Measurements from ENCODE around the gene RET.

Gene RET

DNA sequence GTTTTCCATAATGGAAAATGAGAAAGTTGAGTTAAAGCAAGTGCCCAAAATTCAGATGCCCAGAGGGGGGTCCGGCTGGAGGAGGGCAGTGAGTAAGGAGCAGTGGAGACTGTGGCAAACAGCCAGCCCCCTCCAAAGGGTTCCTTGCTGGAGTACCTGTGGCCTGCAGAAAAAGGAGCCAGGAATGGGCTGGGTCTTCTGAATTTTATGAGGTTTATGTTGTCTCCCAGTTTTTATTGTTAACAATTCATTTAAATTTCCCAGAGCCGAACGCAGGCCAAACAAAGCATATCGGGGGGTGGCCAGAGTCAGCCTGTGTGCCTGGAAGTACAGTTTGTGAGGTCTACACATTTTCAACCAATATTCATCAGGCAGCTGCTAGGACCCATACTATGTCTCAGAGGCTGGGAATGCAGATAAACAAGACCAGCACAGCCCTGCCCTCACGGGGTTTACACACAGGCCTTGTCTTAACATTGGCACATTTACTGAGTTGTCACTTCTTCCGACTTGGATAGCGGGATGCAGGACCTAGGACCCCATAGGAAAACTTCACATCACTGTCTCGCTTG, 48.5 kb downstream of the RET start (continued):
- TF ChIP-seq, protein P1, sequence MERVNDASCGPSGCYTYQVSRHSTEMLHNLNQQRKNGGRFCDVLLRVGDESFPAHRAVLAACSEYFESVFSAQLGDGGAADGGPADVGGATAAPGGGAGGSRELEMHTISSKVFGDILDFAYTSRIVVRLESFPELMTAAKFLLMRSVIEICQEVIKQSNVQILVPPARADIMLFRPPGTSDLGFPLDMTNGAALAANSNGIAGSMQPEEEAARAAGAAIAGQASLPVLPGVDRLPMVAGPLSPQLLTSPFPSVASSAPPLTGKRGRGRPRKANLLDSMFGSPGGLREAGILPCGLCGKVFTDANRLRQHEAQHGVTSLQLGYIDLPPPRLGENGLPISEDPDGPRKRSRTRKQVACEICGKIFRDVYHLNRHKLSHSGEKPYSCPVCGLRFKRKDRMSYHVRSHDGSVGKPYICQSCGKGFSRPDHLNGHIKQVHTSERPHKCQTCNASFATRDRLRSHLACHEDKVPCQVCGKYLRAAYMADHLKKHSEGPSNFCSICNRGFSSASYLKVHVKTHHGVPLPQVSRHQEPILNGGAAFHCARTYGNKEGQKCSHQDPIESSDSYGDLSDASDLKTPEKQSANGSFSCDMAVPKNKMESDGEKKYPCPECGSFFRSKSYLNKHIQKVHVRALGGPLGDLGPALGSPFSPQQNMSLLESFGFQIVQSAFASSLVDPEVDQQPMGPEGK (tag by site-specific recombination; IDR thresholded peaks at IDR 0.05): no peak
- no peak for TF ChIP-seq ZNF677 (tag by site-specific recombination; IDR thresholded peaks at IDR 0.05)
- no peak for TF ChIP-seq ZNF174 (tag by site-specific recombination; IDR thresholded peaks at IDR 0.05)
- no peak for TF ChIP-seq ZNF169 (tag by site-specific recombination; IDR thresholded peaks at IDR 0.05)
- TF ChIP-seq WT1 (tag by site-specific recombination; IDR thresholded peaks at IDR 0.05): no peak
- TF ChIP-seq ZNF133 (tag by site-specific recombination; IDR thresholded peaks at IDR 0.05): no peak
- TF ChIP-seq ZNF366 (tag by site-specific recombination; conservative IDR thresholded peaks at IDR 0.05): no peak
- TF ChIP-seq ZFP41 (tag by site-specific recombination; IDR thresholded peaks at IDR 0.05; ENCODE audit: borderline replicate concordance): no peak
- no peak for TF ChIP-seq ZNF791 (tag by site-specific recombination; IDR thresholded peaks at IDR 0.05)
- no peak for TF ChIP-seq ZBTB21 (tag by site-specific recombination; IDR thresholded peaks at IDR 0.05)

DNA sequence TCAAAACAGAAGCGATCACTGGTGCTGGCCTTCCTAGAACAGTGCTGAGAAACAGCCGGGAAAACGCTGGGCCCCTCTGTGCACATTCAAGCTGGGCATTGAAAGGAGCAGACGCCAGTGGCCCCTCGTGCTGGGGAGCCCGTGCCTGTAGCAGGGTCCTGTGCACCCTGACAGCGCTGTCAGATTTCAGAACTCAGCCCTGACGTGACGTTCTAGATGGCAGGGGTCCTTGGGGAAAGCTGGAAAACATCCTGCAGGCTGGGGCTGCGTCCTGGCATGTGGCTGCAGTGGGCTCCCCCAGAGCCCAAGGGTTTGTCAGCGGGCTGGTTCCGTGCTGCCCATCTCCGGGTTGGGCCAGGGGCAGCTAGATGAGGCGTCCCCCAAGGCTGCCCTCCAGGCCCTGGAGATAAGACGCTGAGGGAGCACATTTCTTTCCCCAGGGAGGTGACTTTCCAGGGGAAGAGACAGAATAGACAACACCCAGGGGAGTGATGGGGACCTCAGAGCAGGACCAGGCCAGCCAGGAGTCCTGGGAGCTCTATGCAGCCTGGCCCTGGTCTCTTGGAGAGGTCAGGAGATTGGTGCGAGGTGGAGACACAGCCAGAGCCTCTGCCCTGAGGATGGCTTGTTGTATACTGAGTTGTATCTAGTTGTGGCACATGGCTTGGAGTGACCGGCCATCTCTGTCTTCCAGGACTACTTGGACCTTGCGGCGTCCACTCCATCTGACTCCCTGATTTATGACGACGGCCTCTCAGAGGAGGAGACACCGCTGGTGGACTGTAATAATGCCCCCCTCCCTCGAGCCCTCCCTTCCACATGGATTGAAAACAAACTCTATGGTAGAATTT, 49.2 kb downstream of the RET start:
- H3K4me1 ChIP-seq (ENCODE audit: control insufficient read depth, insufficient read depth, low read length): peaks cover 4% of the 10 kb centered on the region; the same call in 1 of the 2 replicates
- TF ChIP-seq, protein P2, sequence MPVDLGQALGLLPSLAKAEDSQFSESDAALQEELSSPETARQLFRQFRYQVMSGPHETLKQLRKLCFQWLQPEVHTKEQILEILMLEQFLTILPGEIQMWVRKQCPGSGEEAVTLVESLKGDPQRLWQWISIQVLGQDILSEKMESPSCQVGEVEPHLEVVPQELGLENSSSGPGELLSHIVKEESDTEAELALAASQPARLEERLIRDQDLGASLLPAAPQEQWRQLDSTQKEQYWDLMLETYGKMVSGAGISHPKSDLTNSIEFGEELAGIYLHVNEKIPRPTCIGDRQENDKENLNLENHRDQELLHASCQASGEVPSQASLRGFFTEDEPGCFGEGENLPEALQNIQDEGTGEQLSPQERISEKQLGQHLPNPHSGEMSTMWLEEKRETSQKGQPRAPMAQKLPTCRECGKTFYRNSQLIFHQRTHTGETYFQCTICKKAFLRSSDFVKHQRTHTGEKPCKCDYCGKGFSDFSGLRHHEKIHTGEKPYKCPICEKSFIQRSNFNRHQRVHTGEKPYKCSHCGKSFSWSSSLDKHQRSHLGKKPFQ (tag by site-specific recombination; IDR thresholded peaks at IDR 0.05): no peak
- TF ChIP-seq ZNF510 (tag by site-specific recombination; IDR thresholded peaks at IDR 0.05; ENCODE audit: insufficient replicate concordance): no peak
- TF ChIP-seq ZNF10 (tag by site-specific recombination; IDR thresholded peaks at IDR 0.05): no peak
- no peak for TF ChIP-seq ZNF19 (tag by site-specific recombination; IDR thresholded peaks at IDR 0.05; ENCODE audit: low read depth)
- TF ChIP-seq, protein P3, sequence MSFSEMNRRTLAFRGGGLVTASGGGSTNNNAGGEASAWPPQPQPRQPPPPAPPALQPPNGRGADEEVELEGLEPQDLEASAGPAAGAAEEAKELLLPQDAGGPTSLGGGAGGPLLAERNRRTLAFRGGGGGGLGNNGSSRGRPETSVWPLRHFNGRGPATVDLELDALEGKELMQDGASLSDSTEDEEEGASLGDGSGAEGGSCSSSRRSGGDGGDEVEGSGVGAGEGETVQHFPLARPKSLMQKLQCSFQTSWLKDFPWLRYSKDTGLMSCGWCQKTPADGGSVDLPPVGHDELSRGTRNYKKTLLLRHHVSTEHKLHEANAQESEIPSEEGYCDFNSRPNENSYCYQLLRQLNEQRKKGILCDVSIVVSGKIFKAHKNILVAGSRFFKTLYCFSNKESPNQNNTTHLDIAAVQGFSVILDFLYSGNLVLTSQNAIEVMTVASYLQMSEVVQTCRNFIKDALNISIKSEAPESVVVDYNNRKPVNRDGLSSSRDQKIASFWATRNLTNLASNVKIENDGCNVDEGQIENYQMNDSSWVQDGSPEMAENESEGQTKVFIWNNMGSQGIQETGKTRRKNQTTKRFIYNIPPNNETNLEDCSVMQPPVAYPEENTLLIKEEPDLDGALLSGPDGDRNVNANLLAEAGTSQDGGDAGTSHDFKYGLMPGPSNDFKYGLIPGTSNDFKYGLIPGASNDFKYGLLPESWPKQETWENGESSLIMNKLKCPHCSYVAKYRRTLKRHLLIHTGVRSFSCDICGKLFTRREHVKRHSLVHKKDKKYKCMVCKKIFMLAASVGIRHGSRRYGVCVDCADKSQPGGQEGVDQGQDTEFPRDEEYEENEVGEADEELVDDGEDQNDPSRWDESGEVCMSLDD (tag by site-specific recombination; IDR thresholded peaks at IDR 0.05): no peak
- no peak for TF ChIP-seq BCL11B (tag by site-specific recombination; IDR thresholded peaks at IDR 0.05; ENCODE audit: low read depth)
- TF ChIP-seq ZFP37 (tag by site-specific recombination; IDR thresholded peaks at IDR 0.05): no peak
- TF ChIP-seq ZNF24 (tag by site-specific recombination; IDR thresholded peaks at IDR 0.05): no peak
- TF ChIP-seq, protein P4, sequence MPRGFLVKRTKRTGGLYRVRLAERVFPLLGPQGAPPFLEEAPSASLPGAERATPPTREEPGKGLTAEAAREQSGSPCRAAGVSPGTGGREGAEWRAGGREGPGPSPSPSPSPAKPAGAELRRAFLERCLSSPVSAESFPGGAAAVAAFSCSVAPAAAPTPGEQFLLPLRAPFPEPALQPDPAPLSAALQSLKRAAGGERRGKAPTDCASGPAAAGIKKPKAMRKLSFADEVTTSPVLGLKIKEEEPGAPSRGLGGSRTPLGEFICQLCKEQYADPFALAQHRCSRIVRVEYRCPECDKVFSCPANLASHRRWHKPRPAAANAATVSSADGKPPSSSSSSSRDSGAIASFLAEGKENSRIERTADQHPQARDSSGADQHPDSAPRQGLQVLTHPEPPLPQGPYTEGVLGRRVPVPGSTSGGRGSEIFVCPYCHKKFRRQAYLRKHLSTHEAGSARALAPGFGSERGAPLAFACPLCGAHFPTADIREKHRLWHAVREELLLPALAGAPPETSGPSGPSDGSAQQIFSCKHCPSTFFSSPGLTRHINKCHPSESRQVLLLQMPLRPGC (tag by site-specific recombination; IDR thresholded peaks at IDR 0.05): no peak
- no peak for TF ChIP-seq YY1 (tag by site-specific recombination; IDR thresholded peaks at IDR 0.05)
- no peak for TF ChIP-seq YY2 (tag by site-specific recombination; IDR thresholded peaks at IDR 0.05)
- no peak for TF ChIP-seq ZNF530 (tag by site-specific recombination; IDR thresholded peaks at IDR 0.05; ENCODE audit: low read depth)
- no peak overlapping the region for H3K27ac ChIP-seq (ENCODE audit: extremely low read depth, low read depth, low read length)
- ChIA-PET CTCF (no interaction called here), POLR2A (no interaction called here)
- no peaks in the 10 kb centered on the region for H3K9me3 ChIP-seq (ENCODE audit: control insufficient read depth, insufficient read depth, low read depth, low read length)
- H3K36me3 ChIP-seq (ENCODE audit: control insufficient read depth in 2 of 2, insufficient read depth in 1 of 2, low read length in 2 of 2): no peaks in the 10 kb centered on the region
- no peak overlapping the region for H3K4me3 ChIP-seq (ENCODE audit: low read depth, low read length)

All from HEK293 (cell line).